Fibroblast of the aortic adventitia (primary cell): ENCODE measurements around the gene TH. TPM values are rescaled to one million over a fixed set of nuclear protein-coding genes. Genes with fewer than 3 reads are reported as not detected.

Experiments
- DNase-seq: peaks from one replicate; pipeline ENCODE4 v3.0.0-alpha.2; 2010; ENCODE audit warnings: low read depth
- H3K4me3 ChIP-seq: 2 replicates; pipeline ENCODE4 v1.5.1; 2011; ENCODE audit warnings: low read depth, mild to moderate bottlenecking, control low read depth, low read length, moderate library complexity
- total RNA-seq: library from RNA; depleted of rRNA; stranded (reverse); fragments of >200 nt; gene quantifications from 2 replicates; pipeline ENCODE4 v1.2.3, GENCODE V29; 2012; ENCODE audit warnings: low replicate concordance
- TF ChIP-seq, protein P1 (sequence below): IDR thresholded peaks from 2 replicates; pipeline ENCODE4 v1.5.1; 2011; ENCODE audit warnings: mild to moderate bottlenecking, low read length, control low read depth, inconsistent platforms; ENCODE audit not compliant: insufficient read depth

Gene TH
- total RNA-seq, result not detected in 2 replicates

DNA sequence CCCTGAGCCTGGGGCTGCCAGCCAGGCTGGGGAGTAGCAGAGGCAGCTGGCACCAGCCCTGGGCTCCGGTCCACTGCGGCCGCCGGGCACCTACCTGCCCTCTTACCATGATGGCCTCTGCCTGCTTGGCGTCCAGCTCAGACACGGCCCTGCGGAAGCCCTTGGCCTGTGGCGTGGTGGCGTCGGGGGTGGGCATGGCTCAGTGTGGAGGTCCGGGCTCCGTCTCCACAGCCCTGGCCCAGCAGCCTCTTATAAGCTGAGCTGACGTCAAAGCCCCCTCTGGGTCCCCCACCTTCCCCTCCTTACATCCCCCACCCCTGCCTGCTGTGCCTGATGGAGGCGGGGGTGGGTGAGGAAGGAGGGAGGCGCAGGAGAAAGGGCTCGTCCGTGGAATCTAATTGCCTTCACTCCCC is at the start of gene TH:
TH (minus strand) TSS at position 225 of the 413 bp plus-strand sequence; CDS start at position 196, 29 bp downstream.
- TF ChIP-seq, protein P1, sequence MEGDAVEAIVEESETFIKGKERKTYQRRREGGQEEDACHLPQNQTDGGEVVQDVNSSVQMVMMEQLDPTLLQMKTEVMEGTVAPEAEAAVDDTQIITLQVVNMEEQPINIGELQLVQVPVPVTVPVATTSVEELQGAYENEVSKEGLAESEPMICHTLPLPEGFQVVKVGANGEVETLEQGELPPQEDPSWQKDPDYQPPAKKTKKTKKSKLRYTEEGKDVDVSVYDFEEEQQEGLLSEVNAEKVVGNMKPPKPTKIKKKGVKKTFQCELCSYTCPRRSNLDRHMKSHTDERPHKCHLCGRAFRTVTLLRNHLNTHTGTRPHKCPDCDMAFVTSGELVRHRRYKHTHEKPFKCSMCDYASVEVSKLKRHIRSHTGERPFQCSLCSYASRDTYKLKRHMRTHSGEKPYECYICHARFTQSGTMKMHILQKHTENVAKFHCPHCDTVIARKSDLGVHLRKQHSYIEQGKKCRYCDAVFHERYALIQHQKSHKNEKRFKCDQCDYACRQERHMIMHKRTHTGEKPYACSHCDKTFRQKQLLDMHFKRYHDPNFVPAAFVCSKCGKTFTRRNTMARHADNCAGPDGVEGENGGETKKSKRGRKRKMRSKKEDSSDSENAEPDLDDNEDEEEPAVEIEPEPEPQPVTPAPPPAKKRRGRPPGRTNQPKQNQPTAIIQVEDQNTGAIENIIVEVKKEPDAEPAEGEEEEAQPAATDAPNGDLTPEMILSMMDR, result no peak
- no peak for DNase-seq
- H3K4me3 ChIP-seq, result no peak within 1 kb of the TSS

DNA sequence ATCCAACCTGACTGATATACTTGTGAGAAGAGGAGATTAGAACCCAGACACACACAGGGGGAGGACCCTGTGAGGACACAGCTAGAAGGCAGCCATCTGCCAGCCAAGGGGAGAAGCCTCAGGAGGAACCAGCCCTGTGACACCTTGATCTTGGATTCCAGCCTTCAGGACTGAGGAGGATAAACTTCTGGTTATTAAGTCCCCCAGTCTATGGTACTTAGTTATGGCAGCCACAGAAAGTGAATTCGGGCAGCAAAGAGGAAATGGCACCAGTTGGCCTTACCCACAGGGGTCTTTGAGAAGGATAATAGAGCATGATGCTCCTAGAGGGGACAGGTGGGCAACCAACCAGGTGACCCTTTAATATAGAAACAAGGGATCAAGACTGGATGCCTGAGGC is 49.4 kb upstream of the TH start:
- H3K4me3 ChIP-seq, result no peak overlapping the region
- TF ChIP-seq, protein P1, result no peak
- DNase-seq, result no peak

DNA sequence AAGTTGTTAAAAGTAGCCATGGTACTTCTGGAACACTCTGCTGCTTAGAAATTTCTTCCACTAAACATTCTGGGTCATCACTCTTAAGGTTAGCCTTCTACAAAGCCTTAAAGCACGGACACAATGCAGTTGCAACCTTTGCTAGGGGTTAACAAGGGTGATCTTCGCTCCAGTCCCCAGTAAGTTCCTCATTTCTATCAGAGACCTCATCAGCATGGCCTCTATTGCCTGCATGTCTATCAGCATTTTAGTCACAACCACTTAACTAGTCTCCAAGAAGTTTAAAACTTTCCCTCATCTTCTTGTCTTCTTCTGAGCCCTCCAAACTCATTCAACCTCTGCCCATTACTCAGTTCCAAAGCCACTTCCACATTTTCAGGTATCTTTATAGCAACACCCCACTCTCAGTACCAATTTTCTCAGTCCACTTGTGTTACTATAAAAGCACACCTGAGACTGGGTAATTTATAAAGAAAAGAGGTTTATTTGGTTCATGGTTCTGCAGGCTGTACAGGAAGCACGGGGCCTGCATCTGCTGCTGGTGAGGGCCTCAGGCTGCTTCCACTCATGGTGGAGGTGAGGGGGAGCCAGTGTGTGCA is 48.7 kb upstream of the TH start:
- H3K4me3 ChIP-seq, result no peak overlapping the region
- TF ChIP-seq, protein P1, result no peak
- no peak for DNase-seq

DNA sequence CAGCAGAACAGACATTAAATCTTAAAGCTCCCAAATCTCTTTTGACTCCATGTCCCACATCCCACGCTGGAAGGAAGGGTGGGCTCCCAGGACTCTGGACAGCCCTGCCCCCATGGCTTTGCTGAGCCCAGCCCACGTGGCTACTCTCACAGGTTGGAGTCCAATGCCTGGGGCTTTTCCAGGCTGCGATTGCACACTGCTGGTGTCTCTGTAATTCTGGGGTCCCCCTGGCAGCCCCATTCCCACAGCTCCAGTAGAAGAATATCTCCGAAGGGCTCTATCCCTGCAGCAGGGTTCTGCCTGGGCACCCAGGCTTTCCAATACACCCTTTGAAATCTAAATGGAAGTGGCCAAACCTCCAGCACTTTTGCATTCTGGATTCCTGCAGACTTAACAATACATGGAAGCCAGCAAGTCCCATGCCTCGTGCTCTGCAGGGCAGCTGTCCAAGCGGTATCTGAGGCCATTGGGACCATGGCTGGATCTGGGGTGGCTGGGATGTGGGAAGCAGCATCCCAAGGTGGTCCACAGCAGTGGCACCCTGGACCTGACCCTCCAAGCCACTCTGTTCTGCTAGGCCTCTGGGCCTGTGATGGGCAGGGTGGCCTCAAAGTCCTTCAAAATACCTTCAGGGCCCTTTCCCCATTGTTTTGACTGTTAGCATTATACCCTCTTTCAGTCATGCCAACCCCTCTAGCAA is 47.9 kb upstream of the TH start:
- H3K4me3 ChIP-seq, result no peak overlapping the region
- DNase-seq, result no peak
- TF ChIP-seq, protein P1, result no peak

DNA sequence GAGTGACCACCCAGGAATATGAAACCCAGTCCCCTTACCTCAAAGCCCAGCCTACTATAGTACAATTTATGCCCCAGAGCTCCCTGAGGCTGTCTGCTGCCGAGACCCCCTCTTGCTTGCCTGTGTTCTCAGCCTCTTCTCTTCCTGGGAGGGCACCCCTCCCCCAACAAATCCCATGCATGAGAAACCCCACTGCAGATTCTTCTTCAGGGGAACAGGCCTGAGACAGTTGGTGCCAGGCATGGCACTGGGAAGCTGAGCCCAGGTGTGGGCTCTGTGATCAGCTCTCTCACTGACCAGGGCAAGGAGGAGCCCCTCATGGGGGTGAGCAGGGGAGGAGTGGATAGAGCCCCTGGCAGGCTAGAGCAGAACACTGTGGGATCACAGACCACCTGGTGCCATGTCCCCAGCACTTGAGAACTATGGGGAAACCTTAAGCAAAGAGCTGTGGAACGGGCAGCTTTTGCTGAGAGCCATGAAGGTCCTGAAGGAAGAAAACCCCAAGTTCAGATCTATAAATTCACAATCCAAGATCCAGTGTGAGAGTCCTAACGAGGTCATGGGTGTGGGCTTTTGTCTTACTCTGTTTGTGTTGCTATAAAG is 46.5 kb upstream of the TH start:
- TF ChIP-seq, protein P1, result no peak

DNA sequence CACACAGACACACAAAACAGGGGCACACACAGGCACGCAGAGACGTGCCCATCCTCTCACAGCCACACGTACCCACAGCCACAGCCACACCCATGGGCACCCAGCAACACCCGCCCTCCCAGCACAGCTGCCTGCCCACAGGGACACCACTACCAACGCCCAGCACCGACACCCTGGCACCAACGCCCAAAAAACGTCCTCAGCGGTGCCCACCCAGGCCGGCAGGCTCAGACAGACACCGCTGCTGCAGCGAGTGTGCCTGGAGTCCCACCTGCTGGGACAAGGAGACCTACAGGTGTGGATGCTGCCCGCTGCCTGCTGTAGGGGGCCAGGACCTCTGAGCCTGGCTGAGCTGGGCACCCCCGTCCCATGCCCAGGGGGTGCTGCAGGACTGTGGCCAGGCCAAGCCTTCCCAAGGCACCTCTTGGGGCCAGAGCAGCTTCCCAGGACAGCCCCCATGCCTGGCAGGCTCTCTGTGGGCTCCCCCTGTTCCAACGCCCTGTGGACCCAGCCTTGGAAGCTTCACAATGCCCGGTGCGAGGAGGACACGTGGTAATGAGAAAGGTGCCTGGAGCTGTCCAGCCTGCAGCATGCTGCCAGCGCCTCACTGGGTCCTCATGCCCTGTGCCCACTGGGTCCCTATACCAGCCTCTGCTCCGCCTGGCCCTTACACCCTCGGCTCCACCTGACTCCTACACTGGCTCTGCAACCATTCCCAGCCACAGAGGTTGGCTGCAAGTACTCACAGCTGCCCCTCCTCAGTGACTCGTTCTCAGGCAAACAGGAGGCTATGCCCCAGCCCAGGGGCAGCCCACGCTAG is 45.8 kb upstream of the TH start:
- TF ChIP-seq, protein P1, result no peak
- H3K4me3 ChIP-seq, result no peak overlapping the region
- no peak for DNase-seq

More for the DNA sequence above, 46.5 kb upstream of the TH start:
- DNase-seq, result no peak
- no peak overlapping the region for H3K4me3 ChIP-seq
